ENCODE results near the gene RTL10. TPM values are rescaled to one million over a fixed set of nuclear protein-coding genes. Genes with fewer than 3 reads are reported as not detected.

Gene RTL10
- total and polyA plus RNA-seq, 2 of the 8 experiments (the other 6 are each of a cell fraction or from before 2014, with no cell fraction given), result 11.5 to 18.8 TPM

GRCh38 chr22:19876941-19877625 lies 22.4 kb upstream of the RTL10 start (continued):
- TF ChIP-seq SIRT6 (IDR thresholded peaks at IDR 0.05; ENCODE audit: low read length) (no peak), TBP (IDR thresholded peaks at IDR 0.05; ENCODE audit: low read depth, low read length) (no peak), JUN (IDR thresholded peaks at IDR 0.05; ENCODE audit: low read depth, low read length) (no peak), PHF8 (conservative IDR thresholded peaks at IDR 0.05; ENCODE audit: low read depth, low read length) (no peak), POLR2AphosphoS5 (IDR thresholded peaks at IDR 0.05; ENCODE audit: low read depth, low read length) (no peak), TAF7 (optimal IDR thresholded peaks at IDR 0.05; ENCODE audit: borderline replicate concordance, low read depth, low read length) (no peak), SP1 (IDR thresholded peaks at IDR 0.05; ENCODE audit: low read depth, low read length) (no peak), RXRA (IDR thresholded peaks at IDR 0.05; ENCODE audit: insufficient read depth, low read depth, low read length) (no peak), EP300 (IDR thresholded peaks at IDR 0.05; ENCODE audit: borderline replicate concordance in 1 of 2, low read depth in 2 of 2, low read length in 2 of 2) (no peak)
